HG03521 (cell line): Measurements from ENCODE around the gene TTYH2.

Source experiments
- ATAC-seq: cut with Tn5 transposase; IDR thresholded peaks from one replicate; pipeline ENCODE4 v1.9.1; 2021; ENCODE audit warnings: mild to moderate bottlenecking, moderate library complexity; ENCODE audit not compliant: unreplicated experiment

TTYH2 gene

GRCh38 chr17:74213861-74214391, 555 bp downstream of the TTYH2 start:
- ATAC-seq: no peak

GRCh38 chr17:74214484-74215341, 1.3 kb downstream of the TTYH2 start:
- ATAC-seq: no peak

GRCh38 chr17:74215342-74215727, 2.0 kb downstream of the TTYH2 start:
- no peak for ATAC-seq

- ATAC-seq: no peak
Measured at GRCh38 chr17:74216505-74216904, 3.1 kb downstream of the TTYH2 start.

- ATAC-seq: no peak
Measured at GRCh38 chr17:74217037-74217730, 3.8 kb downstream of the TTYH2 start.

- no peak for ATAC-seq
Measured at GRCh38 chr17:74217888-74218287, 4.5 kb downstream of the TTYH2 start.

GRCh38 chr17:74218436-74218835, 5.1 kb downstream of the TTYH2 start:
- ATAC-seq: no peak

GRCh38 chr17:74219576-74220133, 6.3 kb downstream of the TTYH2 start:
- no peak for ATAC-seq

GRCh38 chr17:74220219-74220618, 6.8 kb downstream of the TTYH2 start:
- no peak for ATAC-seq

GRCh38 chr17:74220946-74221818, 7.8 kb downstream of the TTYH2 start:
- no peak for ATAC-seq

- ATAC-seq: no peak
Measured at GRCh38 chr17:74222399-74222798, 9.0 kb downstream of the TTYH2 start.

GRCh38 chr17:74223901-74224300, 10.5 kb downstream of the TTYH2 start:
- ATAC-seq: no peak

- ATAC-seq: no peak
Measured at GRCh38 chr17:74224959-74225725, 11.8 kb downstream of the TTYH2 start.

GRCh38 chr17:74226252-74226651, 12.9 kb downstream of the TTYH2 start:
- ATAC-seq: no peak

- ATAC-seq: no peak
Measured at GRCh38 chr17:74227271-74228080, 14.1 kb downstream of the TTYH2 start.

GRCh38 chr17:74228306-74228978, 15.1 kb downstream of the TTYH2 start:
- no peak for ATAC-seq

- ATAC-seq: no peak
Measured at GRCh38 chr17:74230896-74231295, 17.5 kb downstream of the TTYH2 start.
